Vagina (tissue), 2 donors: ENCODE data around the gene SPINK4. TPM values are rescaled to one million over a fixed set of nuclear protein-coding genes. Genes with fewer than 3 reads are reported as not detected.

Experiments used
- DNase-seq, 2 donors: peaks; one replicate each; pipeline ENCODE4 v3.0.0-alpha.2; 2017; ENCODE audit errors: extremely low spot score in 2 of 2
- H3K27ac ChIP-seq: fragments of 200-600 bp; sonication (generic); one replicate; pipeline ENCODE4 v1.5.1; 2019
- H3K27me3 ChIP-seq: fragments of 200-600 bp; sonication (generic); one replicate; pipeline ENCODE4 v1.5.1; 2019
- H3K36me3 ChIP-seq, 2 donors: fragments of 200-600 bp; sonication (generic); one replicate each; pipeline ENCODE4 v1.5.1; 2017 to 2019
- H3K4me1 ChIP-seq: fragments of 200-600 bp; sonication (generic); one replicate; pipeline ENCODE4 v1.5.1; 2019
- H3K4me3 ChIP-seq, 2 donors: fragments of 200-600 bp; sonication (generic); 1 replicate in 1 of 2; 2 replicates in 1 of 2; pipeline ENCODE4 v1.5.1; 2016 to 2019
- H3K9me3 ChIP-seq: fragments of 200-600 bp; sonication (generic); one replicate; pipeline ENCODE4 v1.5.1; 2019
- CTCF ChIP-seq, 3 experiments: fragments of 450-650 bp in 2 of 3; fragments of 200-600 bp in 1 of 3; sonication (generic) in 1 of 3; IDR thresholded peaks; one replicate each; pipeline ENCODE4 v1.5.1; 2017 to 2019; ENCODE audit warnings: antibody characterized with exemption in 3 of 3, mild to moderate bottlenecking in 2 of 3, moderate library complexity in 2 of 3
- POLR2A ChIP-seq, 2 donors: fragments of 450-650 bp; IDR thresholded peaks; one replicate each; pipeline ENCODE4 v1.6.1; 2017; ENCODE audit warnings: antibody characterized with exemption in 2 of 2, mild to moderate bottlenecking in 2 of 2, moderate library complexity in 2 of 2
- POLR2AphosphoS5 ChIP-seq, 2 donors: sonication (generic); formaldehyde crosslinking; IDR thresholded peaks; one replicate each; pipeline ENCODE4 v1.9.0; 2017; ENCODE audit warnings: antibody characterized with exemption in 2 of 2, mild to moderate bottlenecking in 2 of 2, low read depth in 1 of 2; ENCODE audit not compliant: insufficient read depth in 1 of 2
- intact Hi-C: fragments of 100-400 bp; cut with DNase I; formaldehyde crosslinking; loops from one replicate; pipeline ENCODE4 v1.15.1; 2023
- total RNA-seq: library from RNA; depleted of rRNA; stranded (reverse); fragments of >200 nt; gene quantifications from one replicate; pipeline ENCODE4 v1.2.3, GENCODE V29; 2016

Gene SPINK4
- total RNA-seq, 1 donor from 2014 or later: not detected

DNA sequence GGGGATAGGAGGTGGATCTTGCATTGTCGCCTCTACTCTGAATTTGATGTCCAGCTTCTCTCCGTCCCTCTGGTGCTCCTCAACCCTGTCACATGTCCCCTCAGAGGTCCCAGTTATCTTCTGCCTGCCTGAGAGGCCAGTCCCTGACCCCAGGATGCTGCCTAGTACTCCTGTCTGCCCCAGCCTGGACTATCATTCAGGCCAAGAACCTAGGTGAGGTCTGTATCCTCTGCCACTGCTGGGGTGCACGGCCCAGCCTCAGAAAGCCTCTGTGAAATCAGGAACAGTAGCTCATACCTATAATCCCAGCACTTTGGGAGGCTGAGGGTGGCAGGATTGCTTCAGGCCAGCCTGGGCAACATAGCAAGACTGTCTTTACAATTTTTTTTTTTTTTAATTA is 8.6 kb downstream of the SPINK4 start:
- H3K36me3 ChIP-seq: peaks cover 0 to 10% of the 10 kb centered on the region in 2 donors
- intact Hi-C loops: no loop called here
- no peak for DNase-seq
- H3K27me3 ChIP-seq: no peaks in the 10 kb centered on the region
- no peaks in the 10 kb centered on the region for H3K9me3 ChIP-seq
- H3K4me3 ChIP-seq: no peak overlapping the region
- TF ChIP-seq POLR2A (IDR thresholded peaks at IDR 0.05) (no peak), POLR2AphosphoS5 (IDR thresholded peaks at IDR 0.05; ENCODE audit: insufficient read depth in 1 of 2, low read depth in 1 of 2) (no peak), CTCF (IDR thresholded peaks at IDR 0.05) (no peak)
- no peak overlapping the region for H3K27ac ChIP-seq
- no peaks in the 10 kb centered on the region for H3K4me1 ChIP-seq

GRCh38 chr9:33249087-33249658 is 9.2 kb downstream of the SPINK4 start:
- intact Hi-C loops: no loop called here
- Histone ChIP-seq H3K4me3 (no peak overlapping the region), H3K36me3 (peaks cover 0 to 16% of the 10 kb centered on the region in 2 donors), H3K27ac (no peak overlapping the region), H3K27me3 (no peaks in the 10 kb centered on the region), H3K4me1 (no peaks in the 10 kb centered on the region), H3K9me3 (no peaks in the 10 kb centered on the region)
- TF ChIP-seq POLR2A (IDR thresholded peaks at IDR 0.05) (no peak), CTCF (IDR thresholded peaks at IDR 0.05) (no peak), POLR2AphosphoS5 (IDR thresholded peaks at IDR 0.05; ENCODE audit: insufficient read depth in 1 of 2, low read depth in 1 of 2) (no peak)
- no peak for DNase-seq

- Histone ChIP-seq H3K36me3 (peaks cover 0 to 24% of the 10 kb centered on the region in 2 donors), H3K9me3 (no peaks in the 10 kb centered on the region), H3K27me3 (no peaks in the 10 kb centered on the region), H3K27ac (peak overlapping the region; percentile 24), H3K4me3 (no peak overlapping the region), H3K4me1 (no peaks in the 10 kb centered on the region)
- intact Hi-C loops: no loop called here
- TF ChIP-seq POLR2A (IDR thresholded peaks at IDR 0.05): no peak
- TF ChIP-seq POLR2AphosphoS5 (IDR thresholded peaks at IDR 0.05; ENCODE audit: insufficient read depth in 1 of 2, low read depth in 1 of 2): no peak
- TF ChIP-seq CTCF (IDR thresholded peaks at IDR 0.05): no peak
- no peak for DNase-seq
Measured at GRCh38 chr9:33249983-33250382, 10.0 kb downstream of the SPINK4 start.

GRCh38 chr9:33250458-33250995 is 10.6 kb downstream of the SPINK4 start:
- Histone ChIP-seq H3K4me1 (no peaks in the 10 kb centered on the region), H3K36me3 (peaks cover 0 to 30% of the 10 kb centered on the region in 2 donors), H3K4me3 (no peak overlapping the region), H3K27ac (peak overlapping the region; percentile 24), H3K27me3 (no peaks in the 10 kb centered on the region), H3K9me3 (no peaks in the 10 kb centered on the region)
- TF ChIP-seq CTCF (IDR thresholded peaks at IDR 0.05) (no peak), POLR2AphosphoS5 (IDR thresholded peaks at IDR 0.05; ENCODE audit: insufficient read depth in 1 of 2, low read depth in 1 of 2) (no peak), POLR2A (IDR thresholded peaks at IDR 0.05) (no peak)
- no peak for DNase-seq
- intact Hi-C loops: no loop called here

DNA sequence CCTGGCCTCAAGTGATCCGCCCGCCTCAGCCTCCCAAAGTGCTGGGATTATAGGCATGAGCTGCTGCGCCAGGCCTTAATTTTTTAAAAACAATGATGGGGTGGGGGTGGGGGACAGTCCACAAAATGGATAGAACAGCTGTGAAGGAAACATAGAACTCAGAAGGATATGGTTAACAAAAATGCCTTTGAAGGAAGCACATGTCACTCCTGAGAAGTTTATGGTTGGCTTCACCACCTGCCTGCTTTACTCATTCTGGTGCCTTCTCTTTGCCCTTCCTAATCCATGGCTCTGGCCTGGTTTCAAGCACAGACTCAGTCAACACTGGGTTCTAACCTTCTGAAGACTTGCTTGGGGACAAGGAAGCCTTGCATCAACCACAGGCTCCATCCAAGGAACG is 14.2 kb downstream of the SPINK4 start:
- no peaks in the 10 kb centered on the region for H3K4me1 ChIP-seq
- no peaks in the 10 kb centered on the region for H3K9me3 ChIP-seq
- intact Hi-C loops: no loop called here
- H3K27me3 ChIP-seq: no peaks in the 10 kb centered on the region
- DNase-seq: no peak
- no peak overlapping the region for H3K27ac ChIP-seq
- H3K4me3 ChIP-seq: no peak overlapping the region
- TF ChIP-seq CTCF (IDR thresholded peaks at IDR 0.05) (no peak), POLR2AphosphoS5 (IDR thresholded peaks at IDR 0.05; ENCODE audit: insufficient read depth in 1 of 2, low read depth in 1 of 2) (no peak), POLR2A (IDR thresholded peaks at IDR 0.05) (no peak)
- peaks cover 0 to 62% of the 10 kb centered on the region in 2 donors for H3K36me3 ChIP-seq
